Naive thymus-derived CD4-positive, alpha-beta T cell (primary cell): ENCODE results near the gene NBDY. TPM values are rescaled to one million over a fixed set of nuclear protein-coding genes. Genes with fewer than 3 reads are reported as not detected.
"Not testable (repeated sequence)": the region's sequence is repeated elsewhere in the genome, so short reads cannot be mapped to it uniquely, and the experiment has no call there.

Source experiments
- ATAC-seq: fragments of 150-1000 bp; cut with Tn5 transposase; 2 replicates; pipeline ENCODE4 v1.10.0; 2021; ENCODE audit warnings: mild to moderate bottlenecking, moderate library complexity
- CTCF ChIA-PET: fragments of 350-600 bp; sonication (Branson Sonifier 250); formaldehyde crosslinking; loops from one replicate; lab custom pipeline; 2021; ENCODE audit warnings: antibody characterized with exemption; lab: Charles Lee
- POLR2A ChIA-PET: fragments of 350-600 bp; sonication (Branson Sonifier 250); formaldehyde crosslinking; loops from one replicate; lab custom pipeline; 2021; ENCODE audit warnings: antibody characterized with exemption, inconsistent platforms; lab: Charles Lee
- DNase-seq, 9 donors: peaks; one replicate each; pipeline versions ENCODE4 v3.0.0 to v3.0.0-alpha.2; 2020 to 2022; ENCODE audit warnings: mixed read lengths in 1 of 9
- H3K27ac ChIP-seq: one replicate; pipeline ENCODE4 v1.7.0; 2013; ENCODE audit warnings: mild to moderate bottlenecking, low read depth, low read length, moderate library complexity
- H3K27me3 ChIP-seq, 2 donors: one replicate each; pipeline ENCODE4 v1.7.0; 2013; ENCODE audit warnings: low read length in 2 of 2, mild to moderate bottlenecking in 2 of 2, moderate library complexity in 2 of 2; ENCODE audit not compliant: control insufficient read depth in 2 of 2, insufficient read depth in 2 of 2
- H3K36me3 ChIP-seq, 3 experiments: 1 replicate in 2 of 3; 2 replicates in 1 of 3; pipeline ENCODE4 v1.7.0; 2013; ENCODE audit warnings: low read length in 3 of 3, mild to moderate bottlenecking in 3 of 3, moderate library complexity in 1 of 3; ENCODE audit not compliant: insufficient read depth in 3 of 3, control insufficient read depth in 2 of 3
- H3K4me1 ChIP-seq, 2 donors: one replicate each; pipeline ENCODE4 v1.7.0; 2013; ENCODE audit warnings: low read length in 2 of 2, mild to moderate bottlenecking in 2 of 2, moderate library complexity in 1 of 2; ENCODE audit not compliant: control insufficient read depth in 2 of 2, insufficient read depth in 2 of 2
- H3K4me3 ChIP-seq: 2 replicates; pipeline ENCODE4 v1.7.0; 2013; ENCODE audit warnings: mild to moderate bottlenecking, low read length
- H3K9me3 ChIP-seq, 3 experiments: 1 replicate in 2 of 3; 2 replicates in 1 of 3; pipeline ENCODE4 v1.7.0; 2013; ENCODE audit warnings: low read length in 3 of 3; ENCODE audit not compliant: control insufficient read depth in 2 of 3
- H3K27ac Mint-ChIP-seq, 9 donors: one replicate each; pipeline ENCODE4 v1.8.0; 2020 to 2022; ENCODE audit warnings: mixed read lengths in 9 of 9, mild to moderate bottlenecking in 8 of 9, moderate library complexity in 5 of 9, inconsistent platforms in 2 of 9
- H3K27me3 Mint-ChIP-seq, 5 donors: one replicate each; pipeline ENCODE4 v1.8.0; 2021 to 2022; ENCODE audit warnings: mixed read lengths in 5 of 5, mild to moderate bottlenecking in 1 of 5
- H3K36me3 Mint-ChIP-seq, 5 donors: one replicate each; pipeline ENCODE4 v1.8.0; 2020 to 2022; ENCODE audit warnings: mixed read lengths in 5 of 5, mild to moderate bottlenecking in 3 of 5, inconsistent platforms in 1 of 5
- H3K4me1 Mint-ChIP-seq, 7 donors: one replicate each; pipeline ENCODE4 v1.8.0; 2020 to 2022; ENCODE audit warnings: mixed read lengths in 7 of 7, mild to moderate bottlenecking in 3 of 7, inconsistent platforms in 1 of 7
- H3K4me3 Mint-ChIP-seq, 10 donors: one replicate each; pipeline ENCODE4 v1.8.0; 2020 to 2022; ENCODE audit warnings: mild to moderate bottlenecking in 10 of 10, mixed read lengths in 10 of 10, moderate library complexity in 6 of 10, inconsistent platforms in 2 of 10
- H3K9me3 Mint-ChIP-seq, 11 donors: one replicate each; pipeline ENCODE4 v1.8.0; 2020 to 2022; ENCODE audit warnings: mixed read lengths in 11 of 11, mild to moderate bottlenecking in 4 of 11, inconsistent platforms in 1 of 11, moderate library complexity in 1 of 11
- intact Hi-C, 2 donors: fragments of 100-400 bp; cut with micrococcal nuclease; formaldehyde crosslinking; loops; one replicate each; pipeline ENCODE4 v1.15.1; 2023
- polyA plus RNA-seq, 2 donors: library from polyadenylated mRNA; unstranded; fragments of 300-500 nt; fragmentation: Illumina TruSeq; gene quantifications; one replicate each; pipeline ENCODE4 v1.2.3, GENCODE V29; 2021
- total RNA-seq, 6 experiments: library from RNA in 5 of 6; stranded (reverse) in 5 of 6; gene quantifications; 1 replicate in 5 of 6; 2 replicates in 1 of 6; pipeline ENCODE4 v1.2.3 and lab custom pipeline; 2021 to 2026

NBDY gene
- total and polyA plus RNA-seq, 7 experiments from 2014 or later: 24.9 to 91.5 (median 40.9) TPM

DNA sequence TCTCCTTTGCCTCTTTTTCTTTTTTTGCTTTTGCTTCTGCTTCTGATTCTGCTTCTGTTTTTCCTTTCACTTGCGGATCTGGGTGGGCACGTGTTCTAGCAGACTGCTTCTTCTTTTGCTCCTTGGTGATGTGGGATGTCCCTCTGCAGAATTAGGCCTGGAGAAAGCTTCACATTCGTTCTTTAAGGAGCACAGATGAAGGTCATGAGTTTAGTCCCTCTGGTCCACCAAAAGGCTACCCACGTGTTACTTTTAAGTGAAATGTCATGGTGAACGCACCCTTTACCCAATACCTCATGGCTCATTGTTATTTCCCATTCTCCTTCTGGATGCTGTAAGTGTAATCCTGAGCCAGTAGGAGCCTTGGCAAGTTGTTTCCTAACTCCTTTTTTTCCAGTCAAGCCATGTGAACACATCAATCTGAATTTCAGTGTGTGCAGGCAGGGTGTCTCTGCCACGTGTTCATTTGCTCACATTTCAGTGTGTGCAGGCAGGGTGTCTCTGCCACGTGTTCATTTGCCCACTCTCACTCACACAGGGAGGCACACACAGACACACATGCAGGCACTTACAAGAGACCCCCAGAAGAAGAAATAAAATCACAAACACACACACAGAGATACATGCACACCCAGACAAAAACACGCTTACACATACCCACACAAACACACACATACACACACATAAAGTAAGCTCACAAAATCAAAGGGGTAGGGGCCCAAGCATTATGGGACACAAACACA is 36.9 kb downstream of the NBDY start:
- DNase-seq: no peak
- Mint-ChIP-seq H3K4me1 (peaks cover 32 to 61% (median 50%) of the 10 kb centered on the region in 7 donors), H3K4me3 (peak overlapping the region; percentile 75 to 96 (median 86)), H3K36me3 (peaks cover 0 to 2% (median 0%) of the 10 kb centered on the region in 5 donors), H3K27ac (peak overlapping the region; percentile 90 to 99 (median 94)), H3K9me3 (peaks cover 0 to 1% (median 0%) of the 10 kb centered on the region in 11 donors), H3K27me3 (no peaks in the 10 kb centered on the region)
- CTCF ChIA-PET: interaction anchor here (0.7 kb wide), 1 partner anchor 38 kb away, joined by 5 read pairs; no protein-coding TSS in a partner anchor
- intact Hi-C loops: no loop called here
- Histone ChIP-seq H3K36me3 (peaks cover 0 to 12% (median 0%) of the 10 kb centered on the region in 3 experiments), H3K9me3 (no peaks in the 10 kb centered on the region), H3K4me3 (no peak overlapping the region), H3K4me1 (peaks cover 19 to 40% of the 10 kb centered on the region in 2 donors), H3K27me3 (no peaks in the 10 kb centered on the region), H3K27ac (peak overlapping the region; percentile 82)
- ATAC-seq: no peak
- POLR2A ChIA-PET: interaction anchor here (0.6 kb wide), 1 partner anchor 230 kb away, joined by 3 read pairs; no protein-coding TSS in a partner anchor

GRCh38 chrX:56766554-56767347 is 37.7 kb downstream of the NBDY start:
- ChIA-PET CTCF (interaction anchor here (0.6 kb wide), 1 partner anchor 199 kb away, joined by 4 read pairs; no protein-coding TSS in a partner anchor), POLR2A (no interaction called here)
- H3K4me3 Mint-ChIP-seq: peak overlapping the region in 8 of 10 donors; percentile 40 to 96 (median 88)
- H3K27ac ChIP-seq: peak overlapping the region; percentile 32
- no peaks in the 10 kb centered on the region for H3K9me3 ChIP-seq
- H3K27me3 Mint-ChIP-seq: no peaks in the 10 kb centered on the region
- peaks cover 0 to 12% (median 0%) of the 10 kb centered on the region in 3 experiments for H3K36me3 ChIP-seq
- H3K36me3 Mint-ChIP-seq: peaks cover 0 to 2% (median 0%) of the 10 kb centered on the region in 5 donors
- H3K27me3 ChIP-seq: no peaks in the 10 kb centered on the region
- H3K9me3 Mint-ChIP-seq: peaks cover 0 to 1% (median 0%) of the 10 kb centered on the region in 11 donors
- peaks cover 19 to 37% of the 10 kb centered on the region in 2 donors for H3K4me1 ChIP-seq
- H3K27ac Mint-ChIP-seq: peak overlapping the region; percentile 89 to 99 (median 94)
- no peak overlapping the region for H3K4me3 ChIP-seq
- peaks cover 28 to 54% (median 43%) of the 10 kb centered on the region in 7 donors for H3K4me1 Mint-ChIP-seq
- intact Hi-C loops: no loop called here
- ATAC-seq (no peak), DNase-seq (peak in 2 of 9 donors; percentile 27)

DNA sequence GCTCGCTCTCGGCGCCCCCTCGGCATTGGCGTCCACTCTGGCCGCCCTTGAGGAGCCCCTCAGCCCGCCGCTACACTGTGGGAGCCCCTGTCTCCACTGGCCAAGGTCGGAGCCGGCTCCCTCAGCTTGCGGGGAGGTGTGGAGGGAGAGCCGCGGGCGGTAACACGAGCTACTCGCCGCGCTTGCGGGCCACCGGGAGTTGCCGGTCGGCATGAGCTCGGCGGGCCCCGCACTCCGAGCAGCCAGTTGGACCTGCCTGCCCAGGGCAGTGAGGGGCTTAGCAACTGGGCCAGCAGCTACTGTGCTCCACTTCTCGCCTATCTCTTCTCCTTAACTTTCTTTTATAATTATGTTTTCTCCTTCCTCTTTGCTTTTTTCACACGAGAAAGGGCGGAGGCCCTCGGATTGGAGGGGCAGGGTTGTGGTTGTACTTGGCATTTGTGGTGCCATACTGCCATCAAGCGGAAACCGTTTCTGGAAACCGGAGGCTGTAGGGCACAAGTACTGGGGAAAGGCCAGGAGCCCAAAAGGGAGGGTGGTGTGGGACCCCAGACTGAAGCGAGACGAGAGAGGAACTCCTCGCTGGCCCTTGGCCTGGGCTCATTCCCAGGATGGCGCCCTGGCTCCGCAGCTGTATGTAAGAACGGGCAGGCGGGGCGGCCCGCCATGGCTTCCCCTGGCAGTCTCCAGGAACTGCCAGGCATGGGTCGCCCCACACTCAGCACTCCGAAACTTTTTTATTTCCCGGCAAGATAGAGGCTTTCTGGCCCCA is 38.5 kb downstream of the NBDY start:
- intact Hi-C loops, H3K4me3 ChIP-seq: not testable (repeated sequence)

GRCh38 chrX:56768120-56768660 is 39.1 kb downstream of the NBDY start:
- H3K27me3 ChIP-seq, ATAC-seq, intact Hi-C loops, DNase-seq, H3K9me3 ChIP-seq, H3K9me3 Mint-ChIP-seq, H3K27ac ChIP-seq, H3K4me3 ChIP-seq, H3K27me3 Mint-ChIP-seq, POLR2A ChIA-PET, H3K27ac Mint-ChIP-seq, H3K4me3 Mint-ChIP-seq, CTCF ChIA-PET, H3K36me3 Mint-ChIP-seq: not testable (repeated sequence)
- Histone ChIP-seq H3K4me1 (peaks cover 17 to 23% of the 10 kb centered on the region in 2 donors), H3K36me3 (peaks cover 0 to 12% (median 0%) of the 10 kb centered on the region in 3 experiments)
- H3K4me1 Mint-ChIP-seq: peaks cover 17 to 39% (median 28%) of the 10 kb centered on the region in 7 donors

More for the DNA sequence above, 38.5 kb downstream of the NBDY start:
- Histone ChIP-seq H3K4me1 (peaks cover 19 to 30% of the 10 kb centered on the region in 2 donors), H3K27ac (peak overlapping the region; percentile 32), H3K36me3 (peaks cover 0 to 12% (median 0%) of the 10 kb centered on the region in 3 experiments)
- Mint-ChIP-seq H3K27ac (peak overlapping the region in 5 of 9 donors; percentile 74 to 96 (median 94)), H3K4me1 (peaks cover 20 to 46% (median 35%) of the 10 kb centered on the region in 7 donors), H3K4me3 (peak overlapping the region in 5 of 10 donors; percentile 86 to 96 (median 92))
- H3K9me3 ChIP-seq, H3K36me3 Mint-ChIP-seq, ATAC-seq, POLR2A ChIA-PET, H3K27me3 ChIP-seq, H3K27me3 Mint-ChIP-seq, H3K9me3 Mint-ChIP-seq: not testable (repeated sequence)
- DNase-seq: peak in 5 of 9 donors; percentile 66 to 81 (median 71)
- CTCF ChIA-PET: interaction anchor here (0.6 kb wide), 1 partner anchor 199 kb away, joined by 4 read pairs; no protein-coding TSS in a partner anchor

DNA sequence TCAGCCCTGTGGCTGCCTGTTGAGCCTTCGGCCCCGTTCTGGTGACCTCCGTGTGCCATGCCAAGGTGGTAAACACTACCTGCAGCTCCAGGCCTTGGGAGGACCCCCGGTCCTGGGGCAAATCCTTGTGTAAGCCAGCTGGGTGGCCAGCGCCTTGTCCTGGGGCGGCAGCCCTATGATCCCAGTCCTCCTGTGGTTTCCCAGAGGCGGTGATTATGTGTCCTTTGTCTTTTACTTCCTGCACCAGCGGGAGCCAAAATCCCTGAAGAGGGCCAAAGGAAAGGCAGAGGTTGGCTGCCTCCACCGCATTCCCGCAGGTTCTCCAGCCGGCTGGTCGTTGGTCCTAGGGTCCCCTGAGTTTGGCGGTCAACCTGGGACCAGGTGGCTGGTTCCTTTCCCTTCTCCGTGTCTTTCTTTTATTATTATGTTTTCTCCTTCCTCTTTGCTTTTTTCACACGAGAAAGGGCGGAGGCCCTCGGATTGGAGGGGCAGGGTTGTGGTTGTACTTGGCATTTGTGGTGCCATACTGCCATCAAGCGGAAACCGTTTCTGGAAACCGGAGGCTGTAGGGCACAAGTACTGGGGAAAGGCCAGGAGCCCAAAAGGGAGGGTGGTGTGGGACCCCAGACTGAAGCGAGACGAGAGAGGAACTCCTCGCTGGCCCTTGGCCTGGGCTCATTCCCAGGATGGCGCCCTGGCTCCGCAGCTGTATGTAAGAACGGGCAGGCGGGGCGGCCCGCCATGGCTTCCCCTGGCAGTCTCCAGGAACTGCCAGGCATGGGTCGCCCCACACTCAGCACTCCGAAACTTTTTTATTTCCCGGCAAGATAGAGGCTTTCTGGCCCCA is 43.9 kb downstream of the NBDY start:
- H3K27me3 ChIP-seq, H3K4me3 Mint-ChIP-seq, H3K36me3 ChIP-seq, POLR2A ChIA-PET, intact Hi-C loops, DNase-seq, H3K4me1 ChIP-seq, ATAC-seq, H3K9me3 Mint-ChIP-seq, H3K4me3 ChIP-seq, H3K27ac Mint-ChIP-seq, H3K4me1 Mint-ChIP-seq, H3K27me3 Mint-ChIP-seq, H3K27ac ChIP-seq, CTCF ChIA-PET, H3K9me3 ChIP-seq, H3K36me3 Mint-ChIP-seq: not testable (repeated sequence)
